Right ventricle myocardium inferior (tissue), 1 donor: ENCODE results near the gene BCL7B. TPM values are rescaled to one million over a fixed set of nuclear protein-coding genes. Genes with fewer than 3 reads are reported as not detected.
"Not testable (repeated sequence)": the region's sequence is repeated elsewhere in the genome, so short reads cannot be mapped to it uniquely, and the experiment has no call there.

Source experiments
- ATAC-seq: fragments of 200-7000 bp; cut with Tn5 transposase; one replicate; pipeline ENCODE4 v1.9.1; 2020; ENCODE audit warnings: mild to moderate bottlenecking, moderate library complexity
- DNase-seq: peaks from one replicate; pipeline ENCODE4 v3.0.0; 2021; ENCODE audit errors: missing footprints
- intact Hi-C: fragments of 100-400 bp; cut with DNase I; formaldehyde crosslinking; loops from one replicate; pipeline ENCODE4 v1.11.0; 2022
- total RNA-seq: library from RNA; stranded (reverse); fragmentation: NEBNext Ultra II Directional; extraction: Animal tissue kit (Norgen Biotek cat#: 25700); gene quantifications from one replicate; pipeline ENCODE4 v1.2.1, GENCODE V29; 2021
- donor health status: DM: no; HTN: yes; CAD: no; lungs with severe emphysema.

BCL7B gene
- total RNA-seq, 1 donor from 2014 or later: 71.5 TPM

GRCh38 chr7:73577627-73578341, 20.3 kb upstream of the BCL7B start:
- ATAC-seq (peak; percentile 4), DNase-seq (no peak)
- intact Hi-C loops: loop anchor here (1.0 to 2.0 kb wide), 2 partner anchors 21 to 55 kb away; partner anchors contain the start of genes BAZ1B and BCL7B

- intact Hi-C loops: no loop called here
- ATAC-seq: no peak
- DNase-seq: no peak
Measured at GRCh38 chr7:73573791-73574190, 16.3 kb upstream of the BCL7B start.

GRCh38 chr7:73573276-73573675, 15.8 kb upstream of the BCL7B start:
- intact Hi-C loops: no loop called here
- DNase-seq: no peak

GRCh38 chr7:73572767-73573186, 15.3 kb upstream of the BCL7B start:
- no peak for ATAC-seq
- DNase-seq: no peak
- intact Hi-C loops: no loop called here

More at GRCh38 chr7:73573276-73573675, 15.8 kb upstream of the BCL7B start:
- ATAC-seq: no peak

GRCh38 chr7:73570977-73571376, 13.5 kb upstream of the BCL7B start:
- intact Hi-C loops: no loop called here
- DNase-seq: no peak
- ATAC-seq: no peak

- DNase-seq (no peak), ATAC-seq (no peak)
- intact Hi-C loops: no loop called here
Measured at GRCh38 chr7:73570521-73570920, 13.0 kb upstream of the BCL7B start.

GRCh38 chr7:73569042-73569608, 11.6 kb upstream of the BCL7B start:
- ATAC-seq: no peak
- no peak for DNase-seq
- intact Hi-C loops: no loop called here

- ATAC-seq (no peak), DNase-seq (no peak)
- intact Hi-C loops: no loop called here
Measured at GRCh38 chr7:73567846-73568685, 10.6 kb upstream of the BCL7B start.

- intact Hi-C loops: no loop called here
- ATAC-seq: no peak
- no peak for DNase-seq
Measured at GRCh38 chr7:73567140-73567539, 9.7 kb upstream of the BCL7B start.

- ATAC-seq, DNase-seq, intact Hi-C loops: not testable (repeated sequence)
Measured at GRCh38 chr7:73566431-73566830, 8.9 kb upstream of the BCL7B start.

GRCh38 chr7:73565675-73566340, 8.3 kb upstream of the BCL7B start:
- no peak for DNase-seq
- intact Hi-C loops: no loop called here
- no peak for ATAC-seq

GRCh38 chr7:73560109-73560835, 2.8 kb upstream of the BCL7B start:
- ATAC-seq (no peak), DNase-seq (no peak)
- intact Hi-C loops: no loop called here

GRCh38 chr7:73557108-73557396, 438 bp downstream of the BCL7B start:
- ATAC-seq: peak; percentile 98
- peak; percentile 97 for DNase-seq
- intact Hi-C loops: loop anchor here (1.0 to 2.0 kb wide), 2 partner anchors 22 to 35 kb away; partner anchors contain the start of genes BAZ1B and TBL2

GRCh38 chr7:73556208-73557107, 1.0 kb downstream of the BCL7B start:
- ATAC-seq: no peak
- intact Hi-C loops: loop anchor here (1.0 to 2.0 kb wide), 2 partner anchors 22 to 34 kb away; partner anchors contain the start of genes BAZ1B and TBL2
- no peak for DNase-seq

- intact Hi-C loops: no loop called here
- DNase-seq (no peak), ATAC-seq (no peak)
Measured at GRCh38 chr7:73555411-73555982, 2.0 kb downstream of the BCL7B start.

- DNase-seq, ATAC-seq, intact Hi-C loops: not testable (repeated sequence)
Measured at GRCh38 chr7:73550093-73550492, 7.4 kb downstream of the BCL7B start.

GRCh38 chr7:73549176-73549575, 8.3 kb downstream of the BCL7B start:
- ATAC-seq (no peak), DNase-seq (no peak)
- intact Hi-C loops: no loop called here
